HUES64 (cell line): Measurements from ENCODE around the gene RPH3AL.

ENCODE experiments used
- H3K27ac ChIP-seq: 2 replicates; pipeline ENCODE4 v1.7.0; 2013; ENCODE audit warnings: low read depth, low read length, inconsistent platforms
- H3K27me3 ChIP-seq: 2 replicates; pipeline ENCODE4 v1.6.1; 2013; ENCODE audit warnings: mild to moderate bottlenecking, low read length; ENCODE audit not compliant: insufficient read depth
- H3K36me3 ChIP-seq: 2 replicates; pipeline ENCODE4 v1.6.1; 2013; ENCODE audit warnings: mild to moderate bottlenecking, low read length; ENCODE audit not compliant: insufficient read depth
- H3K4me1 ChIP-seq: 2 replicates; pipeline ENCODE4 v1.6.1; 2013; ENCODE audit warnings: mild to moderate bottlenecking, low read length, moderate library complexity; ENCODE audit not compliant: insufficient read depth
- H3K4me3 ChIP-seq: 2 replicates; pipeline ENCODE4 v1.5.1; 2013; ENCODE audit warnings: mild to moderate bottlenecking, low read length, moderate library complexity
- H3K9ac ChIP-seq: 2 replicates; pipeline ENCODE4 v1.6.1; 2013; ENCODE audit warnings: mild to moderate bottlenecking, low read depth, low read length
- H3K9me3 ChIP-seq: 2 replicates; pipeline ENCODE4 v1.6.1; 2013; ENCODE audit warnings: low read depth, low read length; ENCODE audit not compliant: insufficient read depth
- WGBS: fragments of 150-250, 120-280 bp; methylation state at CpG from one replicate; pipeline ENCODE4 v1.1.7; 2013; ENCODE audit warnings: missing lambda C conversion rate; 5-methylcytosine and 5-hydroxymethylcytosine counted together

The RPH3AL gene

DNA sequence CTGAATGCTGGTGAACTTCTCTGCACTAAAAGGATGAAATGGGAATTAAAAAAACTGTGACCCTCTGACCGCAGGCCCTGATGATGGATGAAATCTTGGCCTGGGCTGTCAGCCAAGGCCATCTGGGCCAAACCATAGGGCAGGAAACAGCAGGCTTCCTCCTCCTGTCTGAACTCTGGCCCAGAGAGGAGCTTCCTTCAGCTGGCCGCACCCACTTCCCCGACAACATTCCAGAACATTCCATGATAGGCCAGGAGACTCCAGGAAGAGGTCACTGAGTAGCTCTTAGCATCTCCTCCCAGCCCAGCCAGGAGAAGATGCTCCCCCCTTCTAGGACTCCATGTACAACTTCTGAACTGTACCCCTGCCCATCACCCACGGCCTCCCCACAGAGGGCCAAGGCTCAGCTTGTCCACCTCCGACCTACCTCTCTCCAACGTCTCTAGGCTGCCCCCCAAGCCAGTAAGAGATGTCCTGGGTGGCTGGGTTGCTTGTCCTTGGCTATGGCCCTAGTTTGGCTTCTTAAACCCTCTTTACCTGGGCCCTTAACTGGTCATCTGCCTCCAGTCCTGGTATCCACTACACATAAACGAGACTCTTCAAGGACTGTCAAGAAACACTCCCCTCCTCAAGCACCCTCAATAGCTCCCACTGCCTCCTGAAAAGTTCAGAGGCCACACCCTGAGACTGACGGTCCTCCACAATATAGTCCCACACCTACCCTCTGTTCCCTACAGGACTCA is 1.7 kb downstream of the RPH3AL start:
- Histone ChIP-seq H3K27me3 (no peaks in the 10 kb centered on the region), H3K4me1 (peaks cover 9% of the 10 kb centered on the region), H3K9ac (no peak overlapping the region), H3K4me3 (no peak overlapping the region), H3K36me3 (no peaks in the 10 kb centered on the region), H3K27ac (no peak overlapping the region), H3K9me3 (no peaks in the 10 kb centered on the region)
- 89% methylated on average over 8 of the region's 8 CpGs for WGBS

DNA sequence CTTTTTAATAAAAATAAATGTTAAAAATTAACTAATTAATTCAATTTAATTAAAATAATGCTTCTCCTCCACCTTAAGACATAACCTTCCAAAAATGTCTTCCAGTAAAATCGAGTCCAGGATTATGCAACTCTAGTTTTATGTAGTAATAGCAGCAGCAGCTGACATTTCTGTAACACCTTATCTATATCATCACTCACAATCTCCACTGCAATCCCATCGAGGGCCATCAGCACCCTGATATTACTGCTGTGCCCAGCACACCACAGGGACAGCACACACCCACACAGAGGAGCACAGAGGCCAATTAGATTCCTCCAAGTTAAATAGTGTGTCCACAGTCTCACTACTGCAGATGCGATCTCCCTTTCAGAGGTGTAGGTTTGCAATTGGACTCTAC is 2.9 kb downstream of the RPH3AL start:
- WGBS, result 89% methylated on average over 3 of the region's 3 CpGs
- Histone ChIP-seq H3K4me1 (peaks cover 9% of the 10 kb centered on the region), H3K27me3 (no peaks in the 10 kb centered on the region), H3K27ac (no peak overlapping the region), H3K9ac (no peak overlapping the region), H3K36me3 (no peaks in the 10 kb centered on the region), H3K4me3 (no peak overlapping the region), H3K9me3 (no peaks in the 10 kb centered on the region)

DNA sequence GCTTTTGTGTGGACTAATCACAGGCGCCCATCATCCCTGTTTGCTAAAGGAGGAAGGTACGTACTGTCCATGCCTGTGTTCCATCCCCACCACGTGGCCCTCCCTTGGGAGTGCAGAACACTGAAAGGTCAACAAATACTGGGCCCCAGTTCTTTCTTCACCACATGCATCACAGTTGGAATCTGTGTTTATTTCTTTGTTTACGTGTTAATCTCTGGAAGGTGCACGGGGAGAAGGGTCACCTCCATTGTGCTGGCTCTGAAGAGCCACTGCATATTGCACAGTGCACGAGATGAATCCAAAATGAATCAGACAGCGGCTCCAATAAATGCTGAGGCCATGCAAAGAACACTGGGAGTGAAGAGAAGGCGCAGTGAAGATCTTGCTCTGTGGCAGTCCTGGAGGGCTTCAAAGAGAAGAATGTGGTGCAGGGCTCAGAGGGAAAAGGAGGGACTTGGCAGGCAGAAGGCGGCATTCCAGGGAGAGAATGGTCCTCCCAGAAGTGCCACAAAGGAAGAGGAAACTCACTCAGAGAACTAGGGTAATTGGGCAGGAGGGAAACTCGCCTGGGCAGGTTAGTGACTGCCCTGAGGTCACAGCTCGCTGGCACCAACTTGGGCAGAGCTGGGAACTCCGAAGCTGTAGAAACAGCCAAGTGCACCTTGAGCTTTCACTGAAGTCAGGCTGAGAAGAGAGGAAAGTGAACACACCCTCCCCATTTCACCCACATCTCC is 3.7 kb downstream of the RPH3AL start:
- H3K4me1 ChIP-seq, result peaks cover 9% of the 10 kb centered on the region
- no peaks in the 10 kb centered on the region for H3K36me3 ChIP-seq
- H3K9me3 ChIP-seq, result no peaks in the 10 kb centered on the region
- no peak overlapping the region for H3K4me3 ChIP-seq
- 82% methylated on average over 12 of the region's 12 CpGs for WGBS
- no peak overlapping the region for H3K9ac ChIP-seq
- H3K27me3 ChIP-seq, result no peaks in the 10 kb centered on the region
- H3K27ac ChIP-seq, result no peak overlapping the region

DNA sequence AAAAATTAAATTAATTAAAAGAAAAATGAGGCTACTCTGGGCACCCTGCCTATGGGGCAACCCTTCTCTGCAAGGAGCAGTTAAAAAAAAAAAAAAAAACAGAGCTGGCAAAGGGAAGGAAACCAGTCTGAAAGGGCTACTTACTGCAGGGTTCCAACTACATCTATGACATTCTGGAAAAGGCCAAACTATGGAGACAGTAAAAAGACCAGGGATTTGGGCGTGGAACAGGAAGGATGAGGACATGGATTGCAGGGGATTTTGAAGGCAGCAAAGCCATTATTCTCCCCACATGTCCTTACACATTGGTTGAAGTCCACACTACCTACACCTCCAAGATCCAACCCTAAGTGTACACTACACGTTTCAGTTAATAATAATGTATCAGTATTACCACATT is 4.6 kb downstream of the RPH3AL start:
- Histone ChIP-seq H3K27me3 (no peaks in the 10 kb centered on the region), H3K9me3 (no peaks in the 10 kb centered on the region), H3K36me3 (no peaks in the 10 kb centered on the region), H3K9ac (no peak overlapping the region), H3K4me3 (no peak overlapping the region), H3K4me1 (peaks cover 9% of the 10 kb centered on the region), H3K27ac (no peak overlapping the region)
- 100% methylated on average over 1 of the region's 2 CpGs for WGBS

GRCh38 chr17:347309-347899 is 5.2 kb downstream of the RPH3AL start:
- Histone ChIP-seq H3K9ac (no peak overlapping the region), H3K27ac (no peak overlapping the region), H3K36me3 (no peaks in the 10 kb centered on the region), H3K4me1 (peaks cover 4% of the 10 kb centered on the region), H3K4me3 (no peak overlapping the region), H3K27me3 (no peaks in the 10 kb centered on the region), H3K9me3 (no peaks in the 10 kb centered on the region)
- WGBS, result 97% methylated on average over 5 of the region's 5 CpGs

GRCh38 chr17:345992-346785 is 6.4 kb downstream of the RPH3AL start:
- Histone ChIP-seq H3K4me1 (peaks cover 2% of the 10 kb centered on the region; the same call in 1 of the 2 replicates), H3K27ac (no peak overlapping the region)
- WGBS, result 81% methylated on average over 12 of the region's 12 CpGs

DNA sequence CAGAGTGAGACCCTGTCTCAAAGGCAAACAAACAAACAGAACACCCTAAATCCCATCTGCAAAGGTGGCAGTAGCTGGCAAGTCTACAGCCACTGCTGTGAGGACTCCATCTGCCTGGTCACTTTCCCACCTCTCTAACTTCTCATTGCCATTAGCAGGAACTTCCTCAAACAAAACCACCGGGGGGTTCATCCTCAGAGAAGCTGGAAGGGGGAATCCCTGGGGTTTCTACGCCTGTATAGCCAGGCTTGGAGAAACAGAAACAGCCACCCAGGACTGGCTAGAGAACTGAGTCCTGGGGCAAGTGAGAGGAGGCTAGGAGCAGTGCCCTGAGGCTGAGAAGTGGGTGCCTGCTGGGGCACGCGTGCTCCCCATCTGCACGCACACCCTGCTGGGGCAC is 7.3 kb downstream of the RPH3AL start:
- Histone ChIP-seq H3K4me3 (no peak overlapping the region), H3K36me3 (no peaks in the 10 kb centered on the region), H3K27me3 (no peaks in the 10 kb centered on the region), H3K9ac (no peak overlapping the region), H3K27ac (no peak overlapping the region), H3K4me1 (peaks cover 2% of the 10 kb centered on the region; the same call in 1 of the 2 replicates), H3K9me3 (no peaks in the 10 kb centered on the region)
- 89% methylated on average over 5 of the region's 5 CpGs for WGBS

More at GRCh38 chr17:345992-346785, 6.4 kb downstream of the RPH3AL start:
- no peak overlapping the region for H3K4me3 ChIP-seq
- H3K36me3 ChIP-seq, result no peaks in the 10 kb centered on the region
- H3K9me3 ChIP-seq, result no peaks in the 10 kb centered on the region
- H3K9ac ChIP-seq, result no peak overlapping the region
- no peaks in the 10 kb centered on the region for H3K27me3 ChIP-seq

GRCh38 chr17:343875-344752 is 8.5 kb downstream of the RPH3AL start:
- WGBS, result 94% methylated on average over 5 of the region's 5 CpGs
- Histone ChIP-seq H3K4me3 (no peak overlapping the region), H3K4me1 (peaks cover 2% of the 10 kb centered on the region; the same call in 1 of the 2 replicates), H3K36me3 (no peaks in the 10 kb centered on the region), H3K9ac (no peak overlapping the region), H3K27ac (no peak overlapping the region), H3K9me3 (no peaks in the 10 kb centered on the region), H3K27me3 (no peaks in the 10 kb centered on the region)

- 76% methylated on average over 7 of the region's 7 CpGs for WGBS
Measured at GRCh38 chr17:343211-343610, 9.4 kb downstream of the RPH3AL start.

GRCh38 chr17:340074-340473 is 12.5 kb downstream of the RPH3AL start:
- Histone ChIP-seq H3K4me3 (no peak overlapping the region), H3K36me3 (no peaks in the 10 kb centered on the region), H3K27me3 (no peaks in the 10 kb centered on the region), H3K27ac (no peak overlapping the region), H3K9me3 (no peaks in the 10 kb centered on the region), H3K4me1 (peaks cover 10% of the 10 kb centered on the region; the same call in 1 of the 2 replicates), H3K9ac (no peak overlapping the region)
- WGBS, result 93% methylated on average over 4 of the region's 4 CpGs

More at GRCh38 chr17:343211-343610, 9.4 kb downstream of the RPH3AL start:
- H3K27ac ChIP-seq, result no peak overlapping the region
- no peaks in the 10 kb centered on the region for H3K9me3 ChIP-seq
- H3K4me1 ChIP-seq, result no peaks in the 10 kb centered on the region
- no peaks in the 10 kb centered on the region for H3K27me3 ChIP-seq
- H3K36me3 ChIP-seq, result no peaks in the 10 kb centered on the region
- no peak overlapping the region for H3K9ac ChIP-seq
- no peak overlapping the region for H3K4me3 ChIP-seq
